Measurements from ENCODE around the gene IP6K1. TPM values are rescaled to one million over a fixed set of nuclear protein-coding genes. Genes with fewer than 3 reads are reported as not detected.
"Not testable (repeated sequence)": the region's sequence is repeated elsewhere in the genome, so short reads cannot be mapped to it uniquely, and the experiment has no call there.

The IP6K1 gene
- total RNA-seq, 1 donor from 2014 or later: 56.4 TPM

DNA sequence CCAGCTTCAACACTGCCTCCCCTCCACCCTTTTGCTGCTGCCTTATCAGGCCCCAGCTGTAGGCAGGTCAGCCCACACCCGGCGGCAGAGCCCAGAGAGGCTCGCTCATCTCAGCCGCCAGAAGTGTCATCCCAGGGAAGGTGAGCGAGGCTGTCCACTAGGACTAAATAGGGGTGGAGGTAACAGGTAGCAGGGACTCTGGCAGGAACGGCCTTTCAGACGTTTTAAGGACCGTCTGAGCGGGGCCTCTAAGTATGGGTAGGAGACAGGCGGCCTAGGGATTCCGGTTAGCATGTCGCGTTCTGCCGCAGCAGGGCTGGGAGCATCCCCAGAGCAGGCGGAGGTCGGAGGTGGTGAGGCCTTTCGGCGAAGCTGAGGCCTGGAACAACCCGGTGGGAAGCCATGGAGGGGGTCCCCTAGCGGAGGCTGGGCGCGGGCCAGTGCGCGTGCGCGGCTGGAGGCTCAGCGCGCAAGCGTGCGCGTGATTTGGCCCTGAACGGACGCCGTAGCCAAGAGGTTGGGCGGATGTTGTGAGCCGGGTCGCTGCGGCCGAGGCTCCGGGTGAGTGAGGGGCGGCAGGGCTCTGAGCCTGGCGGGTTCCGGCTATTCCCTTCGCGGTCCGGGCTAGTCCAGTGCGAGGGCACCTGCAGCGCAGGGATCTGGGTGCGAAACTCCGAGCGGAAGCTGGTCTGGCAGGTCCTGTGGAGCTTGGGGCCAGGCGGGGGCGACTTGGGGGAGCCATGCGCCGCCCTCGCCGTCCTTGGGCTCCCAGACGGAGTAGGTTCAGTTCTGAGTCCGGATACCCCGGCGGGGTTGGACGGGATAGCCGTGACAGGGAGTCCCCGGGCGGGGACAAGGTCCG, 97.1 kb downstream of the IP6K1 start, which contains the start of the genes MST1 and RNF123:
MST1 (minus strand) TSS at position 429 of the 862 bp plus-strand sequence. CDS start 783 bp downstream, outside the sequence.
RNF123 (plus strand) TSS at position 512 of the 862 bp plus-strand sequence. CDS start 1,609 bp downstream, outside the sequence.
- TF ChIP-seq, protein P1, sequence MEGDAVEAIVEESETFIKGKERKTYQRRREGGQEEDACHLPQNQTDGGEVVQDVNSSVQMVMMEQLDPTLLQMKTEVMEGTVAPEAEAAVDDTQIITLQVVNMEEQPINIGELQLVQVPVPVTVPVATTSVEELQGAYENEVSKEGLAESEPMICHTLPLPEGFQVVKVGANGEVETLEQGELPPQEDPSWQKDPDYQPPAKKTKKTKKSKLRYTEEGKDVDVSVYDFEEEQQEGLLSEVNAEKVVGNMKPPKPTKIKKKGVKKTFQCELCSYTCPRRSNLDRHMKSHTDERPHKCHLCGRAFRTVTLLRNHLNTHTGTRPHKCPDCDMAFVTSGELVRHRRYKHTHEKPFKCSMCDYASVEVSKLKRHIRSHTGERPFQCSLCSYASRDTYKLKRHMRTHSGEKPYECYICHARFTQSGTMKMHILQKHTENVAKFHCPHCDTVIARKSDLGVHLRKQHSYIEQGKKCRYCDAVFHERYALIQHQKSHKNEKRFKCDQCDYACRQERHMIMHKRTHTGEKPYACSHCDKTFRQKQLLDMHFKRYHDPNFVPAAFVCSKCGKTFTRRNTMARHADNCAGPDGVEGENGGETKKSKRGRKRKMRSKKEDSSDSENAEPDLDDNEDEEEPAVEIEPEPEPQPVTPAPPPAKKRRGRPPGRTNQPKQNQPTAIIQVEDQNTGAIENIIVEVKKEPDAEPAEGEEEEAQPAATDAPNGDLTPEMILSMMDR (IDR thresholded peaks at IDR 0.05; ENCODE audit: unreplicated experiment): no peak
- Mint-ChIP-seq H3K4me1 (ENCODE audit: unreplicated experiment) (peaks cover 12% of the 10 kb centered on the region), H3K4me3 (ENCODE audit: unreplicated experiment) (peak within 1 kb of the TSS; percentile 92), H3K27me3 (ENCODE audit: unreplicated experiment) (peaks cover 4% of the 10 kb centered on the region), H3K36me3 (ENCODE audit: low read depth, unreplicated experiment) (peaks cover 6% of the 10 kb centered on the region), H3K9me3 (ENCODE audit: unreplicated experiment) (no peaks in the 10 kb centered on the region), H3K27ac (ENCODE audit: unreplicated experiment) (peak within 1 kb of the TSS; percentile 70)
- DNase-seq (ENCODE audit: low spot score): peak; percentile 95

DNA sequence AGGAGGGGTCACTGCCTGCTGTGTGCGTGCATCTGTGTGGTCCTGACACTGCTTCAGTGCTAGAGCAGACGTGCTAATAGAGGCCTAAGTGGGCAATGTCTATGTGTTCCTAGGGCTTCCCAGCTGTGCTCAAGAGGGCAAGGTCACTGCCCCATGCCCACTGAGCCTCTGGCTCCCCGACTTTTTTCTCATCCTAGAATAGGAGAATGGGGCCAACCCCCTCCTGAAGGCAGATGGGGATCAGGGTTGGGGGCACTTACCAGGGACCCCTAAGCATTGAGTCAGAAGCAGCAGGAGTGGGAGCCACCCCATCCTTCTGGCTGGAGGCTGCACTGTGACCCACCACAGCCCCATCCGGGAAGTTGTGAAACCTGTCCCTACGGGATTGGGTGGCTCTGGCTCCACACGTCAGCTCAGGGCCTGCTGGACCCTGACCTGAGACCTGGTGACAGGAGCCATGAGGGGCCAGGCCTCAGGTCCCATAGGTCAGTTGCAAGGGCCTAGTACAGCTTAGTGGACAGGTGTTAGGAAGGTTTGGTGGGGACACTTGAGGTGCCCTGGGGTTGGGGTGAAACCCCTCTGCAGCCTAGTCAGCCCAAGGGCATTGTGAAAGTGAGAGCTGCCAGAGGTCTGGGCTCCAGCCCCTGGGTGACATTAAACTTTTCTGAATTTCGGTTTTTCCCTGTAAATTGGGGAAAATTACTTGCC, 97.8 kb downstream of the IP6K1 start:
- H3K4me1 Mint-ChIP-seq (ENCODE audit: unreplicated experiment): peaks cover 12% of the 10 kb centered on the region
- not testable (repeated sequence) for H3K9me3 Mint-ChIP-seq (ENCODE audit: unreplicated experiment); DNase-seq (ENCODE audit: low spot score); H3K36me3 Mint-ChIP-seq (ENCODE audit: low read depth, unreplicated experiment); H3K27me3 Mint-ChIP-seq (ENCODE audit: unreplicated experiment)
- peak overlapping the region; percentile 70 for H3K27ac Mint-ChIP-seq (ENCODE audit: unreplicated experiment)
- peak overlapping the region; percentile 92 for H3K4me3 Mint-ChIP-seq (ENCODE audit: unreplicated experiment)

DNA sequence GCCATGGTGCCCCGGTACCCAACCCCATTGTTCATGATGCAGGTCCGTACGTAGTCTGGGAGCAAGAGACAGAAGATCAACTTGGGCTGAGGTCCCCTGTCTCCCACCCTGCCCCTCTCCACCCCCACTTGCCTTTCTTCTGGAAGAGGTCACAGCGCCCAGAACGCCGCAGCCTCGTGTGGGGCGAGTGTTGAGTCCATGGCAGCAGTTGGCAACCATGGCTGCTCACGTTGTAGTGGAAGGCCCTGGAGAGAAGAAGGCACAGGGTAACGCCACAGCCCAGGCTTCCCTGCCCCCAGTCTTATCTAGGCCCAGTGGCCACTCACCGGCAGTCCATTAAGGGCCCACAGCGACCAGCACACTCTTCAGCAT, 98.9 kb downstream of the IP6K1 start:
- H3K4me1 Mint-ChIP-seq (ENCODE audit: unreplicated experiment): peaks cover 12% of the 10 kb centered on the region
- not testable (repeated sequence) for DNase-seq (ENCODE audit: low spot score); H3K9me3 Mint-ChIP-seq (ENCODE audit: unreplicated experiment); H3K27ac Mint-ChIP-seq (ENCODE audit: unreplicated experiment); H3K27me3 Mint-ChIP-seq (ENCODE audit: unreplicated experiment); H3K36me3 Mint-ChIP-seq (ENCODE audit: low read depth, unreplicated experiment); H3K4me3 Mint-ChIP-seq (ENCODE audit: unreplicated experiment)

DNA sequence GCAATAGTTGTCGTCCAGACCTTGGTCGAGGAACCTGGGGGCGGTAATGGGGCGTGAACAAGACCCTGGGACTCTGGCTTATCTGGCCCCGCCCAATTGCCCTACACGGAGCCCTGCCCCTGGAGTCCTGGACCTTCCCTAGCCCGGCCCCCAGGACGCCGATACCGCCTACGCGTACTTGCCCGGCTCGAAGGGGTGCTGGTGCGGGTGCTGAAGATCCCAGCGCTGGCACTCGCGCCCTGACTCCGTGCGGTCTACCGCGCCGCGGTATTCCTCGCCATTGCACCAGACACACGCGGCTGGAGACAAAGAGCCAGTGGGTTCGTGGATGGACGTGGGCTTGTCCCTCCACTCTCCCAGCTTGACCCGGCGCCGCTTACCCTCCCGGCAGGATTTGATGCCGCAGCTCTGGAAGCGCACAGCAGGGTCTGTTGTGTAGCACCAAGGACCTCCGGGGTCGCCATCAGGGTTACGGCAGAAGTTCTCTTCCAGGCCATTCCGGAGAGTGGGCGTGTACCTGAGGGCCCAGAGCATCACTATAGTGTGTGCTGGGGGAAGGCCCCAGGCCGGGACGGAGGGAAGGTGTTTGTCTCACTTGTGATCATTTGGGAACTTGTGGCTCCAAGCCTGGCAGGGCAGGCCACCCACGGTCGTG, 99.4 kb downstream of the IP6K1 start:
- not testable (repeated sequence) for H3K27me3 Mint-ChIP-seq (ENCODE audit: unreplicated experiment); H3K36me3 Mint-ChIP-seq (ENCODE audit: low read depth, unreplicated experiment); H3K4me3 Mint-ChIP-seq (ENCODE audit: unreplicated experiment); H3K27ac Mint-ChIP-seq (ENCODE audit: unreplicated experiment); DNase-seq (ENCODE audit: low spot score); H3K9me3 Mint-ChIP-seq (ENCODE audit: unreplicated experiment)
- peaks cover 12% of the 10 kb centered on the region for H3K4me1 Mint-ChIP-seq (ENCODE audit: unreplicated experiment)

DNA sequence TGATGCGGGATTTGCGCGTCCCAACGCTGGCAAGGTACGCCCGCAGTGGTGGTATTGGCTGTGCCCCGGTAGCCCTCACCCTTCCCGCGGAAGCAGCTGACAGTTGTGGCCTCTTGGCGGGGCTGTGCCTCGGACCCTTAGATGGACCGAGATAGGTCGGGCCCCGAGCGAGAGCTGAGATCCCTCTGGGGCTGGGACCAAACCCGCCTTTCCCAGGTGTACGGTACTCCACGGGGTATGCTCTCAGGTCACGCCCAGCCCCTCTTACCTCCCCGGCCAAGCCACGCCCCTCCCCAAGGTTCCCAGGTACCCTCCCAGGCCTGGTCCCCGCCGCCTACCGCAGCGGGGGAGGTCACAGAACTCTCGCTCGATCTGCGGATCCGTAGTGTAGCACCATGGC, 100.0 kb downstream of the IP6K1 start:
- H3K9me3 Mint-ChIP-seq (ENCODE audit: unreplicated experiment); H3K27ac Mint-ChIP-seq (ENCODE audit: unreplicated experiment); H3K36me3 Mint-ChIP-seq (ENCODE audit: low read depth, unreplicated experiment); DNase-seq (ENCODE audit: low spot score); H3K27me3 Mint-ChIP-seq (ENCODE audit: unreplicated experiment); H3K4me3 Mint-ChIP-seq (ENCODE audit: unreplicated experiment): not testable (repeated sequence)
- H3K4me1 Mint-ChIP-seq (ENCODE audit: unreplicated experiment): peaks cover 12% of the 10 kb centered on the region

DNA sequence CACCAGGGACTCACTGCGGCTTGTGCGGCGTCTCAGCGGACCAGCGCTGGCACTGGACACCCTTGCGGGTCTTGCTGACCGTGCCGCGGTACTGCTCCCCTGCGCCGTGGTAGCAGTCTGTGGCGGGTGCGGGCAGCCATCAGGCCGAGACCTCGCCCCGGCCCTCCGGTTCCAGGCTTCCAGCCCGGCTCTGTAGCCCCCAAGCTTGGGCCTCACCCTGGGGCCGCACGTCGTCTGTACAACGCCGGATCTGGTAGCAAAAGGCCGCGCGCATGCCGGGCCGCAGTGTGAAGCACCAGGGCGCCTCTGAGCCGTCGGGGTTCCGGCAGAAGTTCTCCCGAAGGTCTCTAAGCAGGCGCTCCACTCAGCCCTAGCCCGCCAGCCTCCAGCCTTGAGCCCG, 100.5 kb downstream of the IP6K1 start:
- H3K9me3 Mint-ChIP-seq (ENCODE audit: unreplicated experiment); H3K27ac Mint-ChIP-seq (ENCODE audit: unreplicated experiment); DNase-seq (ENCODE audit: low spot score); H3K27me3 Mint-ChIP-seq (ENCODE audit: unreplicated experiment); H3K4me3 Mint-ChIP-seq (ENCODE audit: unreplicated experiment); H3K36me3 Mint-ChIP-seq (ENCODE audit: low read depth, unreplicated experiment): not testable (repeated sequence)
- peaks cover 12% of the 10 kb centered on the region for H3K4me1 Mint-ChIP-seq (ENCODE audit: unreplicated experiment)

DNA sequence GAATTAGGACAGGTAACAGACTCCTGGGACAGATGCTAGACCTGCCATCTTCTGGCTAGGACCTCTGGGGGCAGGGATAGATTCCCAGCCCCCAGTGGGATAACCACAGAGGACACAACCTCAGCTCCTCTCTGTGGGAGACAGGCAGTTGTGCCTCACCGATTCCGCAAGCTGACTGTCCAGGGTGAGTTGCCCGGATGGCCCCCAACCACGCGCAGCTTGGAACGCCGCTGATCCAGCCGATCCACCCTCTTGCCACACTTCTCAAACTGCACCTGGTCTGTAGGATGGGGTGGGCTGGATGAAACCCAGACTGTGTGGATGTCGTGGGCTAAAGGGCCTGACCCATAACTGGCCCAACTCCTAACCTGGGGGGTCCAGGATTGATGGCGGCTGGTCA, 101.2 kb downstream of the IP6K1 start:
- H3K4me1 Mint-ChIP-seq (ENCODE audit: unreplicated experiment); H3K27me3 Mint-ChIP-seq (ENCODE audit: unreplicated experiment); H3K27ac Mint-ChIP-seq (ENCODE audit: unreplicated experiment); H3K36me3 Mint-ChIP-seq (ENCODE audit: low read depth, unreplicated experiment); H3K9me3 Mint-ChIP-seq (ENCODE audit: unreplicated experiment); DNase-seq (ENCODE audit: low spot score): not testable (repeated sequence)
- H3K4me3 Mint-ChIP-seq (ENCODE audit: unreplicated experiment): peak overlapping the region; percentile 56

DNA sequence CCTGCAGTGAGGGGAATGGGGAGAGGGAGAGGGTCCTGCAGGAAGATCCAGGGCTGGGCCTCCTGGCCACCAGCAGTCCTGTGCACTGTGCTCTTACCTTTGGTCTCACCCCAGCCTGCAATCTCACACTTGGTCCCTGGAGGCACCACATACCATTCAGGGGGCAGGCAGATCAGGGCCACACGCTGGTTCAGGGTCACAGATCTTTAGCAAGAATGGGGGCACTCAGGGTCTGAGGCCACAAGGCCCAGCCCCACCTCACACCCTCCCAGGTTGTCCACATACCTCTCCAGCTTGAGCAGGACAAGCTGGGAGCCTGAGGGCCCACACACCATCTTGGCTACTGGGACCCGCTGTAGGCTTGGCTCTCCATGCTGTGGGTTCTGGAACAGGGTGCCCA, 101.9 kb downstream of the IP6K1 start:
- not testable (repeated sequence) for H3K27me3 Mint-ChIP-seq (ENCODE audit: unreplicated experiment)

More for the DNA sequence above, 101.9 kb downstream of the IP6K1 start:
- not testable (repeated sequence) for H3K36me3 Mint-ChIP-seq (ENCODE audit: low read depth, unreplicated experiment); DNase-seq (ENCODE audit: low spot score); H3K9me3 Mint-ChIP-seq (ENCODE audit: unreplicated experiment); H3K4me1 Mint-ChIP-seq (ENCODE audit: unreplicated experiment); H3K4me3 Mint-ChIP-seq (ENCODE audit: unreplicated experiment); H3K27ac Mint-ChIP-seq (ENCODE audit: unreplicated experiment)
